Measurements from ENCODE around the gene REEP2. TPM values are rescaled to one million over a fixed set of nuclear protein-coding genes. Genes with fewer than 3 reads are reported as not detected.
A peak's percentile ranks its signal among the peaks of the same experiment; 100 is the strongest.

The REEP2 gene
- total RNA-seq, 1 experiment from 2014 or later: 4.9 TPM

- TF ChIP-seq EZH2 (IDR thresholded peaks at IDR 0.05) (no peak), SP1 (IDR thresholded peaks at IDR 0.05; ENCODE audit: low read depth) (no peak), ZBTB33 (IDR thresholded peaks at IDR 0.05; ENCODE audit: extremely low read depth, insufficient replicate concordance, low read length) (no peak), FOSL1 (IDR thresholded peaks at IDR 0.05; ENCODE audit: low read depth) (no peak), TCF7L2 (IDR thresholded peaks at IDR 0.05; ENCODE audit: borderline replicate concordance, extremely low read depth, insufficient read depth, insufficient read length) (no peak), POLR2AphosphoS5 (IDR thresholded peaks at IDR 0.05; ENCODE audit: low read depth, low read length) (0 out of 2 replicates have a peak, but pooled peaks have one; percentile 25), RAD21 (IDR thresholded peaks at IDR 0.05; ENCODE audit: low read depth) (no peak)
- RAD21 ChIA-PET (ENCODE audit: low non-redundant PET in 1 of 2, low total read pairs in 2 of 2, uncharacterized antibody in 2 of 2, unreplicated experiment in 2 of 2): no interaction called here
- ATAC-seq: no peak
- Histone ChIP-seq H3K9me3 (ENCODE audit: control insufficient read depth in 1 of 2, insufficient read depth in 1 of 2, low read depth in 1 of 2, low read length in 2 of 2) (no peaks in the 10 kb centered on the region), H4K20me1 (ENCODE audit: insufficient read depth) (no peaks in the 10 kb centered on the region; the same call in 1 of the 2 replicates), H3K9ac (ENCODE audit: low read length) (no peak overlapping the region), H3K4me1 (ENCODE audit: control insufficient read depth in 1 of 2, insufficient read depth in 2 of 2, low read length in 2 of 2) (peaks cover 0 to 22% of the 10 kb centered on the region in 2 experiments; a peak in 3 of 4 replicates), H3K36me3 (ENCODE audit: control insufficient read depth in 1 of 2, insufficient read depth in 2 of 2, low read length in 2 of 2) (peaks cover 4 to 22% of the 10 kb centered on the region in 2 experiments), H3K4me3 (replicated peaks in 1 of 2; ENCODE audit: low read depth in 1 of 2, low read length in 2 of 2) (no peak overlapping the region), H3K27ac (ENCODE audit: low read depth, low read length) (no peak overlapping the region), H3K79me2 (ENCODE audit: insufficient read depth, low read length) (peaks cover 31% of the 10 kb centered on the region), H3K4me2 (ENCODE audit: low read length) (no peak overlapping the region), H2AFZ (ENCODE audit: low read depth, low read length, poor library complexity, severe bottlenecking) (no peak overlapping the region), H3K27me3 (ENCODE audit: insufficient read depth, low read length) (no peaks in the 10 kb centered on the region), H3K9me2 (ENCODE audit: insufficient read depth) (no peaks in the 10 kb centered on the region)
- no TSS peak for BruUV-seq (replicated peaks)
- POLR2A ChIA-PET: interaction anchor here (1.3 to 2.0 kb wide), 2 partner anchors 18 to 35 kb away, joined by 7 read pairs; no protein-coding TSS in a partner anchor
- CTCF ChIA-PET: interaction anchor here (0.9 kb wide), 1 partner anchor 35 kb away, joined by 3 read pairs; no protein-coding TSS in a partner anchor
- intact Hi-C loops (cut with micrococcal nuclease): no loop called here
- DNase-seq (ENCODE audit: low read depth, low spot score): peak; percentile 78
Observed at GRCh38 chr5:138468966-138469539, 30.2 kb downstream of the REEP2 start.
